Glutamatergic neuron (in vitro differentiated cells): ENCODE data around the gene HELZ2. TPM values are rescaled to one million over a fixed set of nuclear protein-coding genes. Genes with fewer than 3 reads are reported as not detected.
A peak's percentile ranks its signal among the peaks of the same experiment; 100 is the strongest.

Experiments used
- DNase-seq: peaks from one replicate; pipeline ENCODE4 v3.0.0; 2022
- H3K27ac Mint-ChIP-seq: one replicate; pipeline ENCODE4 v1.8.0; 2020; ENCODE audit warnings: mild to moderate bottlenecking, mixed read lengths, inconsistent platforms; ENCODE audit not compliant: unreplicated experiment
- H3K27me3 Mint-ChIP-seq: one replicate; pipeline ENCODE4 v1.8.0; 2020; ENCODE audit warnings: mild to moderate bottlenecking, moderate library complexity, mixed read lengths, inconsistent platforms; ENCODE audit not compliant: unreplicated experiment
- H3K36me3 Mint-ChIP-seq: one replicate; pipeline ENCODE4 v1.8.0; 2020; ENCODE audit warnings: mild to moderate bottlenecking, mixed read lengths, inconsistent platforms; ENCODE audit not compliant: unreplicated experiment
- H3K4me1 Mint-ChIP-seq: one replicate; pipeline ENCODE4 v1.8.0; 2020; ENCODE audit warnings: mild to moderate bottlenecking, low read depth, mixed read lengths, inconsistent platforms; ENCODE audit not compliant: unreplicated experiment
- H3K4me3 Mint-ChIP-seq: one replicate; pipeline ENCODE4 v1.8.0; 2020; ENCODE audit warnings: mild to moderate bottlenecking, mixed read lengths, inconsistent platforms; ENCODE audit not compliant: unreplicated experiment
- H3K9me3 Mint-ChIP-seq: one replicate; pipeline ENCODE4 v1.8.0; 2020; ENCODE audit warnings: mild to moderate bottlenecking, moderate library complexity, mixed read lengths, inconsistent platforms; ENCODE audit not compliant: unreplicated experiment
- total RNA-seq: library from RNA; stranded (reverse); fragmentation: NEBNext Ultra II Directional; extraction: Animal tissue kit (Norgen Biotek cat#: 25700); gene quantifications from one replicate; pipeline ENCODE4 v1.2.1, GENCODE V29; 2021; ENCODE audit not compliant: unreplicated experiment
- TF ChIP-seq, protein P1 (sequence below): fragments of 200-600 bp; sonication (generic); IDR thresholded peaks from one replicate; pipeline ENCODE4 v1.5.0; 2021; ENCODE audit not compliant: partially characterized antibody, unreplicated experiment

Gene HELZ2
- total RNA-seq, 1 donor from 2014 or later, result 87.7 TPM

DNA sequence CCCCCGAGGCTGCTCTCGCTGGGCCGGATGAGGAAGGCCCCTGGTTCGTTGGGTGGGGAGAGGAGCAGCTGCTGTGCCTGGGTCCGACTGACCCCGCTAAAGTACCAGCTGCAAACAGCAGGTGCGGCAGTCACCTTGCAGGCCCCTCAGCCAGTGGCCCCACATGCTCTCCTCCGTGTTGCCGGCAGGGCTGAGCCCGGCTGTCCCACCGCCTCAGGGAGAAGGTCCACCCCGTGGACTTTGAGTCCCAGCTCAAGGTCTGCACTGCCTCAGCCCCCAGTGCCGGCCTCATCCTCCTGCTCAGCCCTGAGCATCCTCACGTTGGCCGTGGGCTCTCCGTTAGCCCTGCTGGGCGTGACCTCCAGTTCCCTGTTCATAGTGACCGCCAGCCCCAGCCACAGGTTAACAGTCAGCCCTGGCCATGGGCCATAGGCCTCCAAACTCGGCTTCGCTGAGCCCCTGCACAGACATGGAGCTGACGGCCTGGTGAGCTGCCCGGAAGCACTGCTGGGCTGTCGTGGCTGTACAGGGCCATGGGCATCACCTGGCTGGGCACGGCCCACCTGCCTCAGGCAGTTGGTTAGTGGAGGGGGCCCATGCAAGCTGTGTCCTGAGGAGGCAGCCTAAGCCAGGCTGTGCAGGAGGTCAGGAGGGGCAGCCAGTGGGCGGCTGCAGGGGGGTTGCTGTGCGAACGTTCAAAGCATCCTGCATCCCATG is 29.6 kb downstream of the HELZ2 start:
- H3K36me3 Mint-ChIP-seq, result peaks cover 5% of the 10 kb centered on the region
- no peak for DNase-seq
- TF ChIP-seq, protein P1, sequence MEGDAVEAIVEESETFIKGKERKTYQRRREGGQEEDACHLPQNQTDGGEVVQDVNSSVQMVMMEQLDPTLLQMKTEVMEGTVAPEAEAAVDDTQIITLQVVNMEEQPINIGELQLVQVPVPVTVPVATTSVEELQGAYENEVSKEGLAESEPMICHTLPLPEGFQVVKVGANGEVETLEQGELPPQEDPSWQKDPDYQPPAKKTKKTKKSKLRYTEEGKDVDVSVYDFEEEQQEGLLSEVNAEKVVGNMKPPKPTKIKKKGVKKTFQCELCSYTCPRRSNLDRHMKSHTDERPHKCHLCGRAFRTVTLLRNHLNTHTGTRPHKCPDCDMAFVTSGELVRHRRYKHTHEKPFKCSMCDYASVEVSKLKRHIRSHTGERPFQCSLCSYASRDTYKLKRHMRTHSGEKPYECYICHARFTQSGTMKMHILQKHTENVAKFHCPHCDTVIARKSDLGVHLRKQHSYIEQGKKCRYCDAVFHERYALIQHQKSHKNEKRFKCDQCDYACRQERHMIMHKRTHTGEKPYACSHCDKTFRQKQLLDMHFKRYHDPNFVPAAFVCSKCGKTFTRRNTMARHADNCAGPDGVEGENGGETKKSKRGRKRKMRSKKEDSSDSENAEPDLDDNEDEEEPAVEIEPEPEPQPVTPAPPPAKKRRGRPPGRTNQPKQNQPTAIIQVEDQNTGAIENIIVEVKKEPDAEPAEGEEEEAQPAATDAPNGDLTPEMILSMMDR, result no peak
- peaks cover 4% of the 10 kb centered on the region for H3K27me3 Mint-ChIP-seq
- H3K9me3 Mint-ChIP-seq, result peaks cover 8% of the 10 kb centered on the region
- peaks cover 3% of the 10 kb centered on the region for H3K4me1 Mint-ChIP-seq
- H3K4me3 Mint-ChIP-seq, result no peak overlapping the region
- no peak overlapping the region for H3K27ac Mint-ChIP-seq

DNA sequence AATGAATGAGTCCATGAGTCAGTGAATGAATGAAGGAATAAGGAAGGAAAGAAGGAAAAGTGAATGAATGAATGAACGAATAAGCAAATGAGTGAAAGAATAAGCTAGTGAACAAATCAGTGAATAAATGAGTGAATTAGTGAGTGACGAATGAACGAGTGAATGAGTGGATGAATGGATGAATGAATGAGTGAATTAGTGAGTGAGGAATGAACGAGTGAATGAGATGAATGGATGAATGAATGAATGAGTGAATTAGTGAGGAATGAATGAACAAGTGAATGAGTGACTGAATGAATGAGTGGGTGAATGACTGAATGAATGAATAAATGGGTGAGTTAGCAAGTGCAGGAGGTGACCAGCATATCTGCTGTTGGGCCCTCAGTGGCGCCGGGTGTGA is 30.3 kb downstream of the HELZ2 start:
- peak overlapping the region; percentile 51 for H3K4me3 Mint-ChIP-seq
- DNase-seq, result no peak
- H3K4me1 Mint-ChIP-seq, result peaks cover 3% of the 10 kb centered on the region
- peaks cover 5% of the 10 kb centered on the region for H3K36me3 Mint-ChIP-seq
- peaks cover 4% of the 10 kb centered on the region for H3K27me3 Mint-ChIP-seq
- H3K27ac Mint-ChIP-seq, result peak overlapping the region; percentile 59
- H3K9me3 Mint-ChIP-seq, result peaks cover 8% of the 10 kb centered on the region
- TF ChIP-seq, protein P1, result no peak

DNA sequence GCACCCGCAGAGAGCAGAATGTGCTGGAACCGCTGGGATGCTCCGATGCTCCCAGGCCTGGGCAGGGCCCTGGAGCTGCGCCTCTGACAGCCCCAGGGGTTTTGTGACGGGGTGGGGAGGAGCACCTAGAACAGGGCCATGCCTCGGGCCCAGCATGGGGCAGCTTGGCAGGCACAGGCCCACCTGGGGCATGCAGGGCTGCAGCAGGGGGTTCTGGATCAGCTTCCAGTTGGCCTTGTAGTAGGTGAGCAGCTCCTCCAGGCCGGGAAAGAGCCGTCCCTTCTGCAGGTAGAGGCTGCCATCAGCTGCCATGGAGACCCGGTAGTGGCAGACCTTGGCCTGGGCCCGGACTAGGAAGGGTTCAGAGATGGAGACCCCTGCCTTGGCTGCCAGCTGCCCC is 30.9 kb downstream of the HELZ2 start:
- TF ChIP-seq, protein P1, result no peak
- peaks cover 4% of the 10 kb centered on the region for H3K27me3 Mint-ChIP-seq
- H3K4me1 Mint-ChIP-seq, result peaks cover 3% of the 10 kb centered on the region
- H3K27ac Mint-ChIP-seq, result no peak overlapping the region
- H3K4me3 Mint-ChIP-seq, result no peak overlapping the region
- H3K9me3 Mint-ChIP-seq, result peaks cover 8% of the 10 kb centered on the region
- DNase-seq, result no peak
- H3K36me3 Mint-ChIP-seq, result peaks cover 5% of the 10 kb centered on the region

DNA sequence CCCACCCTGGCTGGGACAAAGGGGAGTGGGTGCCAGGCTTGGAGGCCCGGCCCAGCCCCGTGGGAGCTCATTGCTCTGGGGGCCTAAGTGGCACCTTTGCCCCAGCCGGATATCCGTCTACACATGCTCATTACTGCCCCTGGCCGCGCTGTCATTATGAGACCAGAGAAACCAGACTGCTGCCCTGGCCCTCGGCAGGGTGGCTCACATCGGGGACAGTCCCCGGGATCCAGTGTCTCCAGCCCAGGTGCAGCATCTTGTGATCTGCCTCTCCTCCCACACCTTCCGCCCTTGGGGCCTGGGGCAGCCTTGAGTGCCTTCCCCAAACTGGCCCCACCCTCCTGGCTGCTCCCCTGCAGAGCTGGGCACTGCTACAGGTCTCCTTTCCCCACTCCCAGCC is 31.3 kb downstream of the HELZ2 start:
- H3K36me3 Mint-ChIP-seq, result peaks cover 5% of the 10 kb centered on the region
- H3K4me3 Mint-ChIP-seq, result no peak overlapping the region
- DNase-seq, result no peak
- H3K4me1 Mint-ChIP-seq, result peaks cover 3% of the 10 kb centered on the region
- H3K27me3 Mint-ChIP-seq, result peaks cover 4% of the 10 kb centered on the region
- TF ChIP-seq, protein P1, result no peak
- H3K9me3 Mint-ChIP-seq, result peaks cover 8% of the 10 kb centered on the region
- no peak overlapping the region for H3K27ac Mint-ChIP-seq

DNA sequence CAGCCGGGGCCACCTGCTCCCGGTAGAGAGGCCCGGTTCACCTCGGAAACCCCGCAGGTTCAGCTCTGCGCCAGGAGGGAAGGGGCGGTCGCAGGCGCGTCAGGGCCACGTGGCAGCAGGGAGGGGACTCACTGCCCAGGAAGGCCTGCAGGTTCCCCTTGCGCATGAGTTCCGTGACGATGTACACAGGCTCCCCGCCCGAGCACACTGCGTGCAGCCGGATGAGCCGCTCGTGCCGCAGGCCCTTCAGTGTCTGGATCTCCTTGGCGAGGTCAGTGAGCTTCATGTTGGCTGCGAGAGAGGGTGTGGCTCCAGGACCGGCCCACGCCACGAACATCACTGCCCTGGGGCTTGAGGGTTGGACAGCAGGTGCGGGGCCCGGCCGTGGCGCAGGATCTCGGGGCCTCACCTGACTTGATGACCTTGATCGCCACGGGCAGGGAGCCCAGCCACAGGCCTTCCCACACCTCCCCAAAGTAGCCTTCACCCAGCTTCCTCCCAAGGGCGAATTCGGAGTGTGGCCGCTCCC is 31.9 kb downstream of the HELZ2 start:
- H3K27ac Mint-ChIP-seq, result no peak overlapping the region
- no peak for DNase-seq
- TF ChIP-seq, protein P1, result no peak
- peaks cover 8% of the 10 kb centered on the region for H3K9me3 Mint-ChIP-seq
- H3K4me3 Mint-ChIP-seq, result no peak overlapping the region
- peaks cover 4% of the 10 kb centered on the region for H3K27me3 Mint-ChIP-seq
- peaks cover 5% of the 10 kb centered on the region for H3K36me3 Mint-ChIP-seq
- peaks cover 3% of the 10 kb centered on the region for H3K4me1 Mint-ChIP-seq
